A549 (cell line): ENCODE measurements around the gene LLCFC1. TPM values are rescaled to one million over a fixed set of nuclear protein-coding genes. Genes with fewer than 3 reads are reported as not detected.
A peak's percentile ranks its signal among the peaks of the same experiment; 100 is the strongest.

Source experiments
- ATAC-seq, 2 experiments: fragments of 200-7000 bp in 1 of 2; fragments of >200 bp in 1 of 2; cut with Nextera tagmentation in 1 of 2; cut with Tn5 transposase in 1 of 2; 3 replicates each; pipeline versions ENCODE4 v1.8.0 to v1.9.1; 2018 to 2020; ENCODE audit warnings: mild to moderate bottlenecking in 1 of 2, moderate library complexity in 1 of 2
- CTCF ChIA-PET: fragments of 300-600 bp; sonication (Branson Sonifier 250); formaldehyde crosslinking; extraction: SDS; loops from one replicate; lab custom pipeline; 2021; ENCODE audit warnings: antibody characterized with exemption, inconsistent platforms; lab: Yijun Ruan, JAX
- POLR2A ChIA-PET: fragments of 350-600 bp; formaldehyde crosslinking; extraction: SDS; loops from one replicate; lab custom pipeline; 2021; ENCODE audit warnings: antibody characterized with exemption, inconsistent platforms; lab: Yijun Ruan, JAX
- DNase-seq, 2 experiments: peaks; one replicate each; pipeline versions ENCODE4 v3.0.0 to v3.0.0-alpha.2; 2011 to 2016; ENCODE audit warnings: low read depth in 1 of 2, low spot score in 1 of 2
- FAIRE-seq: peaks from 2 replicates; lab custom pipeline; 2011; peaks lifted over from hg19 to GRCh38; lab: Jason Lieb, UNC
- H3K27ac ChIP-seq, 2 experiments: fragments of >200 bp; sonication (Bioruptor Twin); formaldehyde crosslinking; 3 replicates each; pipeline ENCODE4 v1.5.1; 2016 to 2017
- H3K4me1 ChIP-seq: fragments of >200 bp; sonication (Bioruptor Twin); formaldehyde crosslinking; 3 replicates; pipeline ENCODE4 v1.6.1; 2016
- H3K4me2 ChIP-seq: fragments of >200 bp; sonication (Bioruptor Twin); formaldehyde crosslinking; 3 replicates; pipeline ENCODE4 v1.6.1; 2016
- H3K4me3 ChIP-seq: fragments of >200 bp; sonication (Bioruptor Twin); formaldehyde crosslinking; 3 replicates; pipeline ENCODE4 v1.5.1; 2016
- H3K9me3 ChIP-seq: fragments of >200 bp; sonication (Bioruptor Twin); formaldehyde crosslinking; 3 replicates; pipeline ENCODE4 v1.6.1; 2016
- CEBPB ChIP-seq, 2 experiments: fragments of >200 bp in 1 of 2; sonication (Bioruptor Twin) in 1 of 2; formaldehyde crosslinking in 1 of 2; IDR thresholded peaks; 2 replicates each; pipeline ENCODE4 v1.6.1; 2012 to 2016
- CHD2 ChIP-seq: fragments of 150-350 bp; IDR thresholded peaks from 2 replicates; pipeline ENCODE4 v1.6.1; 2014; ENCODE audit warnings: low read length; ENCODE audit not compliant: partially characterized antibody
- CHD4 ChIP-seq: fragments of 200-600 bp; sonication (generic); IDR thresholded peaks from 2 replicates; pipeline ENCODE4 v1.6.1; 2016; ENCODE audit warnings: antibody characterized with exemption, mild to moderate bottlenecking, borderline replicate concordance
- EHF ChIP-seq: fragments of 250-450 bp; sonication (Bioruptor Pico); IDR thresholded peaks from 2 replicates; pipeline ENCODE4 v1.5.0; 2020; ENCODE audit warnings: mild to moderate bottlenecking
- FOXS1 ChIP-seq: fragments of 250-450 bp; sonication (Bioruptor Pico); IDR thresholded peaks from 2 replicates; pipeline ENCODE4 v1.5.0; 2020; ENCODE audit warnings: mild to moderate bottlenecking, moderate library complexity
- HOXA7 ChIP-seq: fragments of 250-450 bp; sonication (Bioruptor Pico); IDR thresholded peaks from 2 replicates; pipeline ENCODE4 v1.5.0; 2020; ENCODE audit warnings: mild to moderate bottlenecking, moderate library complexity
- JUN ChIP-seq, 2 experiments: fragments of >200 bp; sonication (Bioruptor Twin); formaldehyde crosslinking; IDR thresholded peaks; 2 replicates in 1 of 2; 3 replicates in 1 of 2; pipeline ENCODE4 v1.6.1; 2016 to 2017
- JUNB ChIP-seq: fragments of >200 bp; sonication (Bioruptor Twin); formaldehyde crosslinking; IDR thresholded peaks from 2 replicates; pipeline ENCODE4 v1.6.1; 2016
- KDM5A ChIP-seq: fragments of 200-600 bp; sonication (generic); IDR thresholded peaks from 2 replicates; pipeline ENCODE4 v1.6.1; 2016; ENCODE audit warnings: antibody characterized with exemption, mild to moderate bottlenecking
- PHF8 ChIP-seq: fragments of 200-600 bp; sonication (generic); IDR thresholded peaks from 2 replicates; pipeline ENCODE4 v1.6.1; 2016; ENCODE audit warnings: low read depth, mild to moderate bottlenecking, antibody characterized with exemption, moderate library complexity, borderline replicate concordance
- POLR2A ChIP-seq: IDR thresholded peaks from 2 replicates; pipeline ENCODE4 v1.6.1; 2012; ENCODE audit warnings: mild to moderate bottlenecking, low read length
- RARB ChIP-seq: fragments of 250-450 bp; sonication (Bioruptor Pico); IDR thresholded peaks from 2 replicates; pipeline ENCODE4 v1.8.0; 2021; ENCODE audit warnings: mild to moderate bottlenecking, moderate library complexity
- RFX5 ChIP-seq: fragments of 450-650 bp; IDR thresholded peaks from 2 replicates; pipeline ENCODE4 v1.7.1; 2014; ENCODE audit warnings: antibody characterized with exemption, mild to moderate bottlenecking, moderate library complexity
- ZFP36 ChIP-seq: fragments of 450-650 bp; IDR thresholded peaks from 2 replicates; pipeline ENCODE4 v1.6.1; 2014; ENCODE audit warnings: borderline replicate concordance; ENCODE audit not compliant: partially characterized antibody
- WGBS: methylation state at CpG from one replicate; pipeline ENCODE4 v1.1.6; 2017; ENCODE audit errors: missing lambda C conversion rate; 5-methylcytosine and 5-hydroxymethylcytosine counted together
- polyA plus RNA-seq, 4 experiments: library from polyadenylated mRNA; depleted of rRNA in 3 of 4; stranded (reverse); fragments of >200 nt; fragmentation: RNase III in 1 of 4; extraction: RNeasy Plus Mini Kit Qiagen cat#74134 plus additional on column Dnase treatment in 1 of 4; gene quantifications; 2 replicates in 3 of 4; 3 replicates in 1 of 4; pipeline ENCODE4 v1.2.3, GENCODE V29; 2011 to 2017
- TF ChIP-seq, protein P1 (sequence below): fragments of 150-350 bp; IDR thresholded peaks from 2 replicates; pipeline ENCODE4 v1.6.1; 2014; ENCODE audit warnings: low read depth, mild to moderate bottlenecking, low read length
- TF ChIP-seq, protein P2 (sequence below): fragments of >200 bp; sonication (Bioruptor Twin); formaldehyde crosslinking; IDR thresholded peaks from 3 replicates; pipeline ENCODE4 v1.5.1; 2016

The LLCFC1 gene
- polyA plus RNA-seq, 2 of the 4 experiments (the other 2 are of a cell fraction): not detected

DNA sequence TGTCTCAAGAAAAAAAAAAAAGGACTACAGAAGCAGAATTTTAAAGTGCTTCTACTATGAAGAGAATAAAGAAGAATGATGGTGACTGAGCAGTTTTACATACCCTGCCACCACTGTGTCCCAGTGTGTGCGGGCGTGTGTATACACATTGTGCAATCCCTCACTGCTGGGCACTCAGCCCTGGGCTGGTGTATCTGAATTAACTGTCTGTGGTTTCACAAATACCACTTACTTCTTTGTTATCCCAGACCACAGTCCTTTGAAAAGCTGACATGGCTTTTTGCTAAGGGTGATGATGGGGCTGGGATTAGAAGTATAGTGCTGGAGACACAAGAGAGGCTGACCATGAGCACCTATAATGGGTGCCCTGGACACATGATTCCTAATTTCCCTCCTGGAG, 32.6 kb upstream of the LLCFC1 start:
- DNase-seq (no peak), ATAC-seq (no peak), FAIRE-seq (no peak)
- Histone ChIP-seq H3K4me3 (no peak overlapping the region), H3K4me1 (no peaks in the 10 kb centered on the region), H3K9me3 (peaks cover 2% of the 10 kb centered on the region; the same call in 1 of the 3 replicates), H3K27ac (no peak overlapping the region), H3K4me2 (no peak overlapping the region)
- WGBS: 43% methylated on average over 2 of the region's 2 CpGs
- TF ChIP-seq CHD4 (no peak), POLR2A (no peak), CEBPB (IDR thresholded peaks at IDR 0.05) (no peak), HOXA7 (CRISPR knock-in tag) (no peak), RFX5 (no peak), EHF (CRISPR knock-in tag) (no peak), CHD2 (no peak), PHF8 (no peak), KDM5A (no peak)
- TF ChIP-seq, protein P1, sequence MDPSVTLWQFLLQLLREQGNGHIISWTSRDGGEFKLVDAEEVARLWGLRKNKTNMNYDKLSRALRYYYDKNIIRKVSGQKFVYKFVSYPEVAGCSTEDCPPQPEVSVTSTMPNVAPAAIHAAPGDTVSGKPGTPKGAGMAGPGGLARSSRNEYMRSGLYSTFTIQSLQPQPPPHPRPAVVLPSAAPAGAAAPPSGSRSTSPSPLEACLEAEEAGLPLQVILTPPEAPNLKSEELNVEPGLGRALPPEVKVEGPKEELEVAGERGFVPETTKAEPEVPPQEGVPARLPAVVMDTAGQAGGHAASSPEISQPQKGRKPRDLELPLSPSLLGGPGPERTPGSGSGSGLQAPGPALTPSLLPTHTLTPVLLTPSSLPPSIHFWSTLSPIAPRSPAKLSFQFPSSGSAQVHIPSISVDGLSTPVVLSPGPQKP: no peak
- ChIA-PET CTCF (no interaction called here), POLR2A (no interaction called here)

DNA sequence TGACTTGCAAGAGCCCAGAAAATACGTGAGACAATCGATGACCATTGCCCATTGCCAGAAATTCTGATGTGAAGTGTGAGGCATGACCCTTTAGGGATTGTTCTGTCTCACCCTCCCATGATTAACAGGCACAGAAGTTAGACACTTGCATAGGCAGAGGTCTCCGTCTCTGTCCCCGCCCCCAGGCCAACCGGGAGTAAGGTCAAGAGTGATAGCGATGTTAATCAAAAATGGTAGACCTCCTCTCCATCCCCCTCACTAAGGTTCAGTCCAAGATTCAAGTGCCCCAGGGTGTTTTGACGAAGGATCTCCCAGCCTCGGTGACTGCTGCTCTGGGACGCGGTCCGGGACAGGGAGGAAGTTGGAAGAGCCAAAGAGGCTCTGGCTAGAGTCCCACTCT, 31.0 kb upstream of the LLCFC1 start:
- no peak for ATAC-seq
- no peak overlapping the region for H3K4me2 ChIP-seq
- no peak overlapping the region for H3K27ac ChIP-seq
- no peaks in the 10 kb centered on the region for H3K4me1 ChIP-seq
- WGBS: 44% methylated on average over 11 of the region's 11 CpGs
- no peak for FAIRE-seq
- no peak overlapping the region for H3K4me3 ChIP-seq
- peaks cover 2% of the 10 kb centered on the region; the same call in 1 of the 3 replicates for H3K9me3 ChIP-seq
- ChIA-PET CTCF (no interaction called here), POLR2A (no interaction called here)
- no peak for TF ChIP-seq JUN (IDR thresholded peaks at IDR 0.05)
- no peak for TF ChIP-seq EHF (CRISPR knock-in tag)
- TF ChIP-seq RARB: no peak
- no peak for TF ChIP-seq FOXS1 (CRISPR knock-in tag)
- no peak for TF ChIP-seq ZFP36
- DNase-seq: no peak

DNA sequence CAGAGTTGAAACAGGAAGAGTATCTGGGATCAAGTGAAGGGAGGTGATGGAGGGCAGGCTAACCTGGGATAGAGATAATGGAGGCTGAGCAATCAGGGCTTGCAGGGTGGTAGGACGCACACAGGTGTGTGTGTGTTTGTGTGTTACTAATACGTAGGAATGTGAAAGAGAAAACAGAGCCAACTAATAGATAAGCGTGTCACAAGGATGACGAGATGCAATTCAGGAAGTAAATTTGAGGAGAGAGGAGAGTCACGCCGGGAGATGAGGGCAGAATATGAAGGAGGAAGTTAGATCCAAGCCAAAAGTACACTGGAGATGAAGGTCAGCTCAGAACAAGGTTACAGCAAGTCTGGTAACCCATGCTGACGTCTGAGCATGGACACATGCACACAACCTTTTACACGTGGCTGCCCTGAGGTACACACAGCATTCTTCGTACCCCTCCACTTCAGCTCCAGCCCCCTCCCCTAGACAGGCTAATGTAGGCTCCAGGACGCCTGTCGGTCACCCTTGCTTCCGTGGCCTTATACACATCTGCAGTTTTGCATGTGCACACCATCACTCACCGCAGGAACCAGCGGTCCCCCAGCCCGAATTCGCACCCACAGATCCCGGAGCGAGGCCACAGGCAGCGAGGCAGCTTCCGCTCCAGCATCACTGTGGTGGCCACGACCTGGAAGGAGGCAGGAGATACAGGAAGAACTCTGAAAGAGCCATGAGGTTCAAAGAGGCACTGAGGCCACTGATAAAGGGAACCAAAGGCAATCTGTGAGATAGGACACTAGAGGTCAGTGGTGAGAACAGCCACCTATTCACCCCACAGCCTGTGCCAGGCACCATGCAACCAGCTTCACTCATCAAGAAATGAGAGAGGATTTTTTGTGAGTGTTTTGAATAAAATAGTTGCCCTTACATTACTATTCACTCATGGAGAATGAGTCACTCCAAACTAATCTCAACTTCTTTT, 30.1 kb upstream of the LLCFC1 start:
- Histone ChIP-seq H3K4me1 (no peaks in the 10 kb centered on the region), H3K9me3 (peaks cover 2% of the 10 kb centered on the region; the same call in 1 of the 3 replicates), H3K27ac (no peak overlapping the region)
- DNase-seq (peak; percentile 31 to 70), ATAC-seq (peak; percentile 85 to 94)
- TF ChIP-seq, protein P2, sequence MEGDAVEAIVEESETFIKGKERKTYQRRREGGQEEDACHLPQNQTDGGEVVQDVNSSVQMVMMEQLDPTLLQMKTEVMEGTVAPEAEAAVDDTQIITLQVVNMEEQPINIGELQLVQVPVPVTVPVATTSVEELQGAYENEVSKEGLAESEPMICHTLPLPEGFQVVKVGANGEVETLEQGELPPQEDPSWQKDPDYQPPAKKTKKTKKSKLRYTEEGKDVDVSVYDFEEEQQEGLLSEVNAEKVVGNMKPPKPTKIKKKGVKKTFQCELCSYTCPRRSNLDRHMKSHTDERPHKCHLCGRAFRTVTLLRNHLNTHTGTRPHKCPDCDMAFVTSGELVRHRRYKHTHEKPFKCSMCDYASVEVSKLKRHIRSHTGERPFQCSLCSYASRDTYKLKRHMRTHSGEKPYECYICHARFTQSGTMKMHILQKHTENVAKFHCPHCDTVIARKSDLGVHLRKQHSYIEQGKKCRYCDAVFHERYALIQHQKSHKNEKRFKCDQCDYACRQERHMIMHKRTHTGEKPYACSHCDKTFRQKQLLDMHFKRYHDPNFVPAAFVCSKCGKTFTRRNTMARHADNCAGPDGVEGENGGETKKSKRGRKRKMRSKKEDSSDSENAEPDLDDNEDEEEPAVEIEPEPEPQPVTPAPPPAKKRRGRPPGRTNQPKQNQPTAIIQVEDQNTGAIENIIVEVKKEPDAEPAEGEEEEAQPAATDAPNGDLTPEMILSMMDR: peak; percentile 34; the same call in 1 of the 3 replicates
- no peak for TF ChIP-seq JUNB
- TF ChIP-seq, all 56 proteins: peak for 1
- CTCF ChIA-PET: interaction anchor here (0.6 to 1.8 kb wide), 3 partner anchors 92 to 363 kb away, joined by 3 to 8 read pairs (median 3); no protein-coding TSS in a partner anchor
- H3K4me2 ChIP-seq: no peak overlapping the region
- no peak for FAIRE-seq
- H3K4me3 ChIP-seq: no peak overlapping the region
- 20% methylated on average over 21 of the region's 21 CpGs for WGBS
- POLR2A ChIA-PET: no interaction called here
